Caco-2 (cell line): ENCODE results near the gene TAL2. TPM values are rescaled to one million over a fixed set of nuclear protein-coding genes. Genes with fewer than 3 reads are reported as not detected.

Source experiments
- BruUV-seq: library from RNA; stranded (reverse); fragments of 400-500 nt; replicated peaks from 2 replicates; lab custom pipeline; 2021; lab: Mats Ljungman, UMichigan
- CTCF ChIA-PET: fragments of 300-600 bp; sonication (Branson Sonifier 250); formaldehyde crosslinking; loops from one replicate; lab custom pipeline; 2022; ENCODE audit warnings: antibody characterized with exemption; lab: Charles Lee
- POLR2A ChIA-PET: fragments of 300-600 bp; sonication (Branson Sonifier 250); formaldehyde crosslinking; loops from one replicate; lab custom pipeline; 2022; ENCODE audit warnings: antibody characterized with exemption; lab: Charles Lee
- DNase-seq, 2 experiments: peaks; one replicate each; pipeline versions ENCODE4 v3.0.0 to v3.0.0-alpha.2; 2020 to 2022
- H3K27me3 ChIP-seq: replicated peaks from 2 replicates; pipeline ENCODE4 v1.6.0; 2011; ENCODE audit warnings: low read length; ENCODE audit not compliant: control insufficient read depth, insufficient read depth
- H3K36me3 ChIP-seq: 2 replicates; pipeline ENCODE4 v1.5.1; 2011; ENCODE audit warnings: low read length; ENCODE audit not compliant: control insufficient read depth, insufficient read depth
- H3K4me1 ChIP-seq: fragments of 250-450 bp; sonication (Bioruptor Pico); 2 replicates; pipeline ENCODE4 v1.5.1; 2020; ENCODE audit warnings: mild to moderate bottlenecking
- H3K4me3 ChIP-seq: 2 replicates; pipeline ENCODE4 v1.5.1; 2011; ENCODE audit warnings: low read depth, mild to moderate bottlenecking, control low read depth, low read length
- H3K9me3 ChIP-seq: fragments of 250-450 bp; sonication (Bioruptor Pico); 2 replicates; pipeline ENCODE4 v1.5.1; 2020; ENCODE audit warnings: mild to moderate bottlenecking, moderate library complexity
- H3K27ac Mint-ChIP-seq: one replicate; pipeline ENCODE4 v1.8.0; 2022; ENCODE audit warnings: mixed read lengths; ENCODE audit not compliant: unreplicated experiment
- H3K27me3 Mint-ChIP-seq: one replicate; pipeline ENCODE4 v1.8.0; 2022; ENCODE audit warnings: mixed read lengths; ENCODE audit not compliant: insufficient read depth, unreplicated experiment
- H3K36me3 Mint-ChIP-seq: one replicate; pipeline ENCODE4 v1.8.0; 2022; ENCODE audit warnings: mild to moderate bottlenecking, mixed read lengths; ENCODE audit not compliant: insufficient read depth, unreplicated experiment
- H3K4me1 Mint-ChIP-seq: one replicate; pipeline ENCODE4 v1.8.0; 2022; ENCODE audit warnings: low read depth, mixed read lengths; ENCODE audit not compliant: unreplicated experiment
- H3K4me3 Mint-ChIP-seq: one replicate; pipeline ENCODE4 v1.8.0; 2022; ENCODE audit warnings: mild to moderate bottlenecking, moderate library complexity, mixed read lengths; ENCODE audit not compliant: unreplicated experiment
- H3K9me3 Mint-ChIP-seq: one replicate; pipeline ENCODE4 v1.8.0; 2022; ENCODE audit warnings: mixed read lengths; ENCODE audit not compliant: unreplicated experiment
- CTCF ChIP-seq, 2 experiments: fragments of 200-600 bp in 1 of 2; IDR thresholded peaks; 1 replicate in 1 of 2; 2 replicates in 1 of 2; pipeline versions ENCODE4 v1.5.1 to v1.8.0; 2011 to 2022; ENCODE audit warnings: antibody characterized with exemption in 1 of 2, control low read depth in 1 of 2, inconsistent platforms in 1 of 2, low read depth in 1 of 2, low read length in 1 of 2, mild to moderate bottlenecking in 1 of 2, moderate library complexity in 1 of 2; ENCODE audit not compliant: insufficient read depth in 1 of 2, severe bottlenecking in 1 of 2, unreplicated experiment in 1 of 2
- intact Hi-C: fragments of 100-400 bp; cut with micrococcal nuclease; formaldehyde crosslinking; loops from one replicate; pipeline ENCODE4 v1.10.0; 2022; ENCODE audit not compliant: unreplicated experiment
- total RNA-seq: library from RNA; stranded (reverse); gene quantifications from 2 replicates; pipeline ENCODE4 v1.2.3, GENCODE V29; 2022

The TAL2 gene
- total RNA-seq, 1 experiment from 2014 or later: 1.00 TPM

- Mint-ChIP-seq H3K36me3 (no peaks in the 10 kb centered on the region), H3K4me3 (no peak overlapping the region), H3K9me3 (no peaks in the 10 kb centered on the region), H3K4me1 (peaks cover 17% of the 10 kb centered on the region), H3K27ac (no peak overlapping the region), H3K27me3 (no peaks in the 10 kb centered on the region)
- intact Hi-C loops: no loop called here
- Histone ChIP-seq H3K4me3 (no peak overlapping the region), H3K27me3 (no peaks in the 10 kb centered on the region), H3K4me1 (peaks cover 27% of the 10 kb centered on the region), H3K9me3 (no peaks in the 10 kb centered on the region), H3K36me3 (no peaks in the 10 kb centered on the region)
- ChIA-PET CTCF (no interaction called here), POLR2A (no interaction called here)
- DNase-seq: no peak
- no peak for TF ChIP-seq CTCF (IDR thresholded peaks at IDR 0.05; ENCODE audit: insufficient read depth in 1 of 2, low read depth in 1 of 2, low read length in 1 of 2, severe bottlenecking in 1 of 2, unreplicated experiment in 1 of 2)
- BruUV-seq: no TSS peak
These were observed 14.2 kb downstream of the TAL2 start for GRCh38 chr9:105676351-105676923.

GRCh38 chr9:105678163-105678562 is 15.9 kb downstream of the TAL2 start:
- Mint-ChIP-seq H3K27me3 (no peaks in the 10 kb centered on the region), H3K4me3 (no peak overlapping the region), H3K36me3 (no peaks in the 10 kb centered on the region), H3K27ac (no peak overlapping the region), H3K4me1 (peaks cover 17% of the 10 kb centered on the region), H3K9me3 (no peaks in the 10 kb centered on the region)
- peaks cover 27% of the 10 kb centered on the region for H3K4me1 ChIP-seq
- H3K4me3 ChIP-seq: no peak overlapping the region
- TF ChIP-seq CTCF (IDR thresholded peaks at IDR 0.05; ENCODE audit: insufficient read depth in 1 of 2, low read depth in 1 of 2, low read length in 1 of 2, severe bottlenecking in 1 of 2, unreplicated experiment in 1 of 2): no peak
- POLR2A ChIA-PET: no interaction called here
- CTCF ChIA-PET: no interaction called here
- no TSS peak for BruUV-seq
- no peaks in the 10 kb centered on the region for H3K36me3 ChIP-seq
- no peaks in the 10 kb centered on the region for H3K9me3 ChIP-seq
- H3K27me3 ChIP-seq: no peaks in the 10 kb centered on the region
- intact Hi-C loops: loop anchor here (1.0 kb wide), 1 partner anchor 10 kb away; no protein-coding TSS in a partner anchor
- DNase-seq: no peak

- Mint-ChIP-seq H3K4me1 (peaks cover 17% of the 10 kb centered on the region), H3K4me3 (no peak overlapping the region), H3K9me3 (no peaks in the 10 kb centered on the region), H3K36me3 (no peaks in the 10 kb centered on the region), H3K27ac (no peak overlapping the region), H3K27me3 (no peaks in the 10 kb centered on the region)
- Histone ChIP-seq H3K9me3 (no peaks in the 10 kb centered on the region), H3K36me3 (no peaks in the 10 kb centered on the region), H3K27me3 (no peaks in the 10 kb centered on the region), H3K4me3 (no peak overlapping the region), H3K4me1 (peaks cover 23% of the 10 kb centered on the region)
- no peak for DNase-seq
- TF ChIP-seq CTCF (IDR thresholded peaks at IDR 0.05; ENCODE audit: insufficient read depth in 1 of 2, low read depth in 1 of 2, low read length in 1 of 2, severe bottlenecking in 1 of 2, unreplicated experiment in 1 of 2): no peak
- no TSS peak for BruUV-seq
- ChIA-PET CTCF (no interaction called here), POLR2A (no interaction called here)
- intact Hi-C loops: loop anchor here (1.0 kb wide), 1 partner anchor 10 kb away; no protein-coding TSS in a partner anchor
These were observed 16.5 kb downstream of the TAL2 start for GRCh38 chr9:105678781-105679180.
